22Rv1 (cell line): ENCODE results near the gene ALDH8A1.

ENCODE experiments used
- H3K27ac ChIP-seq: fragments of 450-650 bp; 2 replicates; pipeline ENCODE4 v1.5.1; 2017
- CTCF ChIP-seq: fragments of 450-650 bp; IDR thresholded peaks from 2 replicates; pipeline ENCODE4 v1.5.1; 2017; ENCODE audit warnings: mild to moderate bottlenecking
- ZFX ChIP-seq: fragments of 450-650 bp; IDR thresholded peaks from 2 replicates; pipeline ENCODE4 v1.6.1; 2017; ENCODE audit warnings: antibody characterized with exemption, borderline replicate concordance

The ALDH8A1 gene

GRCh38 chr6:134937426-134937825 lies 12.5 kb downstream of the ALDH8A1 start:
- no peak overlapping the region for H3K27ac ChIP-seq
- no peak for TF ChIP-seq ZFX

- H3K27ac ChIP-seq, result no peak overlapping the region
- TF ChIP-seq CTCF (no peak), ZFX (no peak)
Measured at GRCh38 chr6:134936931-134937330, 13.0 kb downstream of the ALDH8A1 start.

- TF ChIP-seq ZFX, result no peak
- no peak for TF ChIP-seq CTCF
- H3K27ac ChIP-seq, result no peak overlapping the region
Measured at GRCh38 chr6:134936476-134936875, 13.4 kb downstream of the ALDH8A1 start.

- no peak overlapping the region for H3K27ac ChIP-seq
Measured at GRCh38 chr6:134934793-134935485, 15.0 kb downstream of the ALDH8A1 start.

GRCh38 chr6:134932535-134933470 lies 17.1 kb downstream of the ALDH8A1 start:
- TF ChIP-seq CTCF (no peak), ZFX (no peak)
- H3K27ac ChIP-seq, result no peak overlapping the region

More at GRCh38 chr6:134934793-134935485, 15.0 kb downstream of the ALDH8A1 start:
- TF ChIP-seq ZFX (no peak), CTCF (no peak)

- TF ChIP-seq ZFX, result no peak
- TF ChIP-seq CTCF, result no peak
- no peak overlapping the region for H3K27ac ChIP-seq
Measured at GRCh38 chr6:134932098-134932497, 17.8 kb downstream of the ALDH8A1 start.

GRCh38 chr6:134930463-134930862 lies 19.4 kb downstream of the ALDH8A1 start:
- no peak overlapping the region for H3K27ac ChIP-seq
- no peak for TF ChIP-seq CTCF
- no peak for TF ChIP-seq ZFX
